GM10266 (cell line): ENCODE results near the gene SHMT1.

Experiments
- DNase-seq: peaks from one replicate; pipeline ENCODE4 v3.0.0; 2012; ENCODE audit errors: extremely low spot score
- CTCF ChIP-seq: IDR thresholded peaks from 2 replicates; pipeline ENCODE4 v1.5.1; 2012; ENCODE audit warnings: mild to moderate bottlenecking, low read depth; ENCODE audit not compliant: control insufficient read depth, insufficient read depth; ENCODE audit errors: missing control alignments

The SHMT1 gene

GRCh38 chr17:18323507-18324139, 39.7 kb downstream of the SHMT1 start:
- no peak for TF ChIP-seq CTCF
- no peak for DNase-seq

DNA sequence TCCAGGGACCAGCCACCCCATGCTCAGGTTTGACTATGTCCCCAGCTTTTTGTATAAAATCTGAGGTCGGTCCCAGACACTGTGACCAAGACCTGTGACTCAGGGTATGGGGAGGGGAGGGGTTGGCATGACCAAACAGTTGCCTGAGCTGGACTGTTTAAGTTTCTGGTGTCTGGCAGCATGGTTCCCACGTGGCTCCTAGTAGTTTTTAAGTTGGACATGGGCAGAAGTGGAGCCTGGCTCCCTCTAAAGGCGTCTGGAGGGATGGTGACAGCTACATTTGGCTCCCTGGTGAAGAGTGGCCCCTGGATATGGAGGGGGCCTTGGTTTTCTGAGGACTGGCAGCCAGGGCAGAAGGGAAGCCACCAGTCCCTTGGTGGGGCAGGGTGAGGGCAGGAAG, 40.3 kb downstream of the SHMT1 start:
- no peak for TF ChIP-seq CTCF
- no peak for DNase-seq

- DNase-seq = no peak
- TF ChIP-seq CTCF = no peak
Measured at GRCh38 chr17:18322522-18322921, 40.8 kb downstream of the SHMT1 start.

GRCh38 chr17:18321309-18321708, 42.0 kb downstream of the SHMT1 start:
- no peak for DNase-seq
- TF ChIP-seq CTCF = no peak

- TF ChIP-seq CTCF = no peak
- DNase-seq = no peak
Measured at GRCh38 chr17:18320301-18320700, 43.0 kb downstream of the SHMT1 start.

GRCh38 chr17:18319604-18320256, 43.6 kb downstream of the SHMT1 start:
- TF ChIP-seq CTCF = peak; percentile 25

GRCh38 chr17:18318771-18319450, 44.4 kb downstream of the SHMT1 start:
- no peak for DNase-seq
- no peak for TF ChIP-seq CTCF

More at GRCh38 chr17:18319604-18320256, 43.6 kb downstream of the SHMT1 start:
- no peak for DNase-seq
